Hepatocyte (in vitro differentiated cells): Measurements from ENCODE around the gene WDR90. TPM values are rescaled to one million over a fixed set of nuclear protein-coding genes. Genes with fewer than 3 reads are reported as not detected.
A peak's percentile ranks its signal among the peaks of the same experiment; 100 is the strongest.

ENCODE experiments used
- DNase-seq: peaks from one replicate; pipeline ENCODE4 v3.0.0-alpha.2; 2016; ENCODE audit warnings: low spot score
- H2AFZ ChIP-seq: fragments of 200-600 bp; sonication (generic); 2 replicates; pipeline ENCODE4 v1.6.0; 2016; ENCODE audit warnings: antibody characterized with exemption, mild to moderate bottlenecking
- H3K27ac ChIP-seq: fragments of 200-600 bp; sonication (generic); 2 replicates; pipeline ENCODE4 v1.5.1; 2016; ENCODE audit warnings: mild to moderate bottlenecking
- H3K27me3 ChIP-seq: fragments of 200-600 bp; sonication (generic); 2 replicates; pipeline ENCODE4 v1.6.1; 2016
- H3K36me3 ChIP-seq: fragments of 200-600 bp; sonication (generic); replicated peaks from 2 replicates; pipeline ENCODE4 v1.5.1; 2016; ENCODE audit warnings: low read depth; ENCODE audit not compliant: insufficient read depth
- H3K4me1 ChIP-seq: fragments of 200-600 bp; sonication (generic); 2 replicates; pipeline ENCODE4 v1.5.1; 2016; ENCODE audit warnings: mild to moderate bottlenecking, moderate library complexity; ENCODE audit not compliant: insufficient read depth
- H3K4me2 ChIP-seq: fragments of 200-600 bp; sonication (generic); 2 replicates; pipeline ENCODE4 v1.6.0; 2016
- H3K4me3 ChIP-seq: fragments of 200-600 bp; sonication (generic); 2 replicates; pipeline ENCODE4 v1.5.1; 2016; ENCODE audit warnings: mild to moderate bottlenecking
- H3K79me2 ChIP-seq: fragments of 200-600 bp; sonication (generic); 2 replicates; pipeline ENCODE4 v1.6.0; 2017; ENCODE audit warnings: mild to moderate bottlenecking
- H3K9me2 ChIP-seq: fragments of 200-600 bp; sonication (generic); replicated peaks from 2 replicates; pipeline ENCODE4 v1.6.0; 2017; ENCODE audit warnings: mild to moderate bottlenecking; ENCODE audit not compliant: insufficient read depth
- H3K9me3 ChIP-seq: fragments of 200-600 bp; sonication (generic); 2 replicates; pipeline ENCODE4 v1.5.1; 2016; ENCODE audit warnings: low read depth, mild to moderate bottlenecking
- H4K20me1 ChIP-seq: fragments of 200-600 bp; sonication (generic); 2 replicates; pipeline ENCODE4 v1.6.0; 2016; ENCODE audit warnings: mild to moderate bottlenecking; ENCODE audit not compliant: insufficient read depth, poor library complexity, severe bottlenecking
- EZH2 ChIP-seq: fragments of 200-600 bp; sonication (generic); IDR thresholded peaks from 2 replicates; pipeline ENCODE4 v1.6.1; 2016; ENCODE audit warnings: antibody characterized with exemption, mild to moderate bottlenecking, borderline replicate concordance
- EZH2phosphoT487 ChIP-seq: fragments of 200-600 bp; sonication (generic); IDR thresholded peaks from one replicate; pipeline ENCODE4 v1.6.1; 2018; ENCODE audit warnings: antibody characterized with exemption, mild to moderate bottlenecking, low read depth, moderate library complexity; ENCODE audit not compliant: unreplicated experiment, severe bottlenecking
- WGBS: methylation state at CpG from one replicate; pipeline ENCODE4 v1.1.6; 2016; ENCODE audit warnings: low lambda C conversion rate; ENCODE audit errors: missing lambda C conversion rate; 5-methylcytosine and 5-hydroxymethylcytosine counted together
- polyA plus RNA-seq: library from polyadenylated mRNA; unstranded; fragments of >200 nt; fragmentation: Nextera tagmentation; extraction: Ambion mirVana; gene quantifications from 2 replicates; pipeline ENCODE4 v1.2.1, GENCODE V29; 2016
- total RNA-seq: library from RNA; depleted of rRNA; stranded (reverse); fragments of >200 nt; gene quantifications from 2 replicates; pipeline ENCODE4 v1.2.3, GENCODE V29; 2014
- TF ChIP-seq, protein P1 (sequence below): fragments of 200-600 bp; sonication (generic); IDR thresholded peaks from 2 replicates; pipeline ENCODE4 v1.5.1; 2016; ENCODE audit warnings: antibody characterized with exemption, mild to moderate bottlenecking; ENCODE audit not compliant: poor library complexity

WDR90 gene
- total and polyA plus RNA-seq, 2 experiments from 2014 or later = 14.4 to 25.1 TPM

- Histone ChIP-seq H3K4me1 (no peaks in the 10 kb centered on the region), H3K36me3 (no peaks in the 10 kb centered on the region), H4K20me1 (peaks cover 15% of the 10 kb centered on the region), H3K27ac (no peak overlapping the region), H3K27me3 (no peaks in the 10 kb centered on the region), H3K79me2 (peaks cover 3% of the 10 kb centered on the region), H3K4me3 (no peak overlapping the region), H3K9me2 (no peaks in the 10 kb centered on the region), H2AFZ (no peak overlapping the region), H3K4me2 (no peak overlapping the region), H3K9me3 (no peaks in the 10 kb centered on the region)
- 90% methylated on average over 21 of the region's 41 CpGs for WGBS
- peak; percentile 5 for DNase-seq
- no peak for TF ChIP-seq EZH2phosphoT487
- no peak for TF ChIP-seq EZH2
- TF ChIP-seq, protein P1, sequence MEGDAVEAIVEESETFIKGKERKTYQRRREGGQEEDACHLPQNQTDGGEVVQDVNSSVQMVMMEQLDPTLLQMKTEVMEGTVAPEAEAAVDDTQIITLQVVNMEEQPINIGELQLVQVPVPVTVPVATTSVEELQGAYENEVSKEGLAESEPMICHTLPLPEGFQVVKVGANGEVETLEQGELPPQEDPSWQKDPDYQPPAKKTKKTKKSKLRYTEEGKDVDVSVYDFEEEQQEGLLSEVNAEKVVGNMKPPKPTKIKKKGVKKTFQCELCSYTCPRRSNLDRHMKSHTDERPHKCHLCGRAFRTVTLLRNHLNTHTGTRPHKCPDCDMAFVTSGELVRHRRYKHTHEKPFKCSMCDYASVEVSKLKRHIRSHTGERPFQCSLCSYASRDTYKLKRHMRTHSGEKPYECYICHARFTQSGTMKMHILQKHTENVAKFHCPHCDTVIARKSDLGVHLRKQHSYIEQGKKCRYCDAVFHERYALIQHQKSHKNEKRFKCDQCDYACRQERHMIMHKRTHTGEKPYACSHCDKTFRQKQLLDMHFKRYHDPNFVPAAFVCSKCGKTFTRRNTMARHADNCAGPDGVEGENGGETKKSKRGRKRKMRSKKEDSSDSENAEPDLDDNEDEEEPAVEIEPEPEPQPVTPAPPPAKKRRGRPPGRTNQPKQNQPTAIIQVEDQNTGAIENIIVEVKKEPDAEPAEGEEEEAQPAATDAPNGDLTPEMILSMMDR = no peak
These were observed 28.3 kb upstream of the WDR90 start for GRCh38 chr16:620700-621525.

DNA sequence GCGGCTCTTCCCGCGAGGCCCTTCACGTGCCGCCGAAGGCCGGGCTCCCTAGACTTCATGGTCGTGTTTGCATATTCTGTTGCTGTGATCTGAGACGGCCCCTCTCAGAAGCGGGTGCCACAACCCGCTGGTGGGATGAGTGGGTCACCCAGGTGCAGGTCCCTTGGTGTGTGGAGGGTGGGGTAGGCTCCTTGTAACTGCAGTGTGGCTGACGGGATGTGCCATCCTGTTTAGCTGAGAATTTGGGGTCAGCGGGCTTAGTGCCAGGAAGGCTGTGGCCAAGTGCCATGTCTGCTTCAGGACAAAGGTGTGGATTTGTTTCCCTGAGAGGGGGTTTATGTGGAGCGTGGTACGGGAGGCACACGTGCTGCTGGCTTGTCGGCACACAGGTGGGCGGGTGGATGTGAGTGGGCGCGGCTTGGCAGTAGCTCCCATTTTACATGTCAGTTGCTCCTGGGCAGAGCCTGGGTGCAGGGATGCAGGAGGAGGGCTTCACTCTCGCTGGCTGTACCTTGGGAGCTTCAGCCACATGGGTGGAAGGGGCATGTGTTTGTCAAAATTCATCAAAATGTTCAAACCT, 27.5 kb upstream of the WDR90 start:
- H4K20me1 ChIP-seq = peaks cover 9% of the 10 kb centered on the region
- no peak overlapping the region for H3K27ac ChIP-seq
- WGBS = 88% methylated on average over 21 of the region's 21 CpGs
- H3K27me3 ChIP-seq = no peaks in the 10 kb centered on the region
- H3K4me2 ChIP-seq = no peak overlapping the region
- no peaks in the 10 kb centered on the region for H3K36me3 ChIP-seq
- peaks cover 3% of the 10 kb centered on the region for H3K79me2 ChIP-seq
- DNase-seq = peak; percentile 5
- H3K4me3 ChIP-seq = no peak overlapping the region
- H2AFZ ChIP-seq = no peak overlapping the region
- H3K9me3 ChIP-seq = no peaks in the 10 kb centered on the region
- no peaks in the 10 kb centered on the region for H3K4me1 ChIP-seq
- H3K9me2 ChIP-seq = no peaks in the 10 kb centered on the region
- TF ChIP-seq EZH2phosphoT487 = no peak
- no peak for TF ChIP-seq EZH2
- TF ChIP-seq, protein P1 = no peak

GRCh38 chr16:622920-623280, 26.3 kb upstream of the WDR90 start:
- no peak overlapping the region for H3K27ac ChIP-seq
- peaks cover 3% of the 10 kb centered on the region for H3K79me2 ChIP-seq
- WGBS = 93% methylated on average over 17 of the region's 17 CpGs
- no peak for DNase-seq
- no peaks in the 10 kb centered on the region for H3K36me3 ChIP-seq
- no peak overlapping the region for H2AFZ ChIP-seq
- no peaks in the 10 kb centered on the region for H3K27me3 ChIP-seq
- no peaks in the 10 kb centered on the region for H3K9me2 ChIP-seq
- H3K4me2 ChIP-seq = no peak overlapping the region
- no peaks in the 10 kb centered on the region for H3K9me3 ChIP-seq
- H3K4me1 ChIP-seq = no peaks in the 10 kb centered on the region
- no peak overlapping the region for H3K4me3 ChIP-seq
- no peak for TF ChIP-seq EZH2phosphoT487
- no peak for TF ChIP-seq EZH2
- TF ChIP-seq, protein P1 = no peak
- H4K20me1 ChIP-seq = peaks cover 8% of the 10 kb centered on the region
